ENCODE results near the gene LAMB1. TPM values are rescaled to one million over a fixed set of nuclear protein-coding genes. Genes with fewer than 3 reads are reported as not detected.
A peak's percentile ranks its signal among the peaks of the same experiment; 100 is the strongest.

LAMB1 gene
- polyA plus RNA-seq, 10 donors = 446 to 768 (median 508) TPM

GRCh38 chr7:108000875-108001763 lies 1.8 kb downstream of the LAMB1 start:
- peak in 2 of 3 donors; percentile 44 to 82 for DNase-seq

DNA sequence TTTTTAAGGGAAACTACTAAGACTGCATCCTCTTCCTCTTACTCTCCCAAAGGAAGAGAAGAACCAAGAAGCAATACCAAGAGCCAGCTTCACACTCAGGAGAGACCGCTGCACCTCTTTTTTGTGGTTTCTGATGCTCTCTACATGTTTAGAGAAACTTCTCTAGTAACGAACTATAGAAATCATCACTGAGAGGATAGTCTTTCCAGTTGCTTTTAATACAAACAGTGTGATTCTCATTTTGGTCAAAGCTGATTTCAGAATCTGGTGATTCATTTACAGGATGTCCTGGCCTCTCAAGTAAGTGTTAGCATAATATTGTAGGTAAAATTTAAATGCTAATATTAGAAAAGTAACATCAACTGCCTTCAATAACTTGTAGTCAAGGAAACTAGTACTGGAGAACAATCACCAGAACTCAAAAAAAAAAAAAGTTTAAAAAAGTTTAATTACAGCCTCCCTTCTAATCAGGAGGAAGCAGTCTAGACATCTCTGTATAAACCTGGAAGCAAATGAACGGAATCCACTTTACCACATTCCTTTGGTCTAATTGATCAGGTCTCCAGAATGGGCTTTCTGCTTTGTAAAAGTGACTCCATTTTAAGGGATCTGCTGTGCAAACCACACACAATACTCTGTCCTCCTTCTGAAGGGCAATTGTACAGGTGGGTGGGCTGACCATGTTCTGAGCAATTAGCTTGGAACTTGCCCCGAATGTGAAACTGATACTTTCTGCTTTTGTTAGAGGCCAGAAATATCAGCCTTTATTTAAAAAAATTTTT lies 3.0 kb downstream of the LAMB1 start:
- DNase-seq = no peak

DNA sequence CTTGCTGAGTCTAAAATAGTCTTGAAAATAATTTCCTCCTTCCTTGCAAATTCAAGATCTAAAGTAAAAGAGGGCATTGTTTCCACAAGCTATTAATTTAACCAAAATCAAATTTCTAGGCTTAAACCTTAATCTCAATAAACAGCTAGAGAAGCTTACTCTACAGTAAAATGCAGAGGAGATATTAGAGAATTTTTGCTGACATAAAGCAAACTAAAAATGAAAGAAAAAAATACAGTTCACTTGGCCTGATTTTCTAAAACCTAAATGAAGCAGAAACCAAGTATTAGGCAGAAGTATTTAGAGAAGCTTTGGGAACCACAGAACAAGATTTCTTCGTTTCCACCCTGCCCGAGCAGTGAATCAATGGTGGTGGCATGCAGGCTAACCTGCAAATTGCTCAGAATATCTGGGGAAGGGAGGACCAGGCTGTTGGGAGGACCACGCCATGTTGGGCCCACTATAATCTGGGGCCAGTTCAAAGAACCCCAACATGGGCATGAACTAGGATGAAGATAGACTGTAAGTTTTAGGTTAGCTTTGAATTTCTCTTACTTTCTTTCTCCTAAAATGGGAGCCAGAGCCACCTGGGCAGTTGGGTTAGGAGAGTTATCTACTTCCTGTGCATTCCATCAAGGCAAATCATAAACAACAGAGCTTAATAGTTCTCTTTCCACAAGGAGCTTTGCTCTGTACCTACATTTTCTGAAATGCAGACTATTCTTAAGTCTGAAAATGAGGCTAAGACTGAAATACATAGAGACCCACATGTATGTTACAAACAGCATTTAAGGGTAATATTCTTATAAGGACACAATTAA lies 4.1 kb downstream of the LAMB1 start:
- no peak for DNase-seq

DNA sequence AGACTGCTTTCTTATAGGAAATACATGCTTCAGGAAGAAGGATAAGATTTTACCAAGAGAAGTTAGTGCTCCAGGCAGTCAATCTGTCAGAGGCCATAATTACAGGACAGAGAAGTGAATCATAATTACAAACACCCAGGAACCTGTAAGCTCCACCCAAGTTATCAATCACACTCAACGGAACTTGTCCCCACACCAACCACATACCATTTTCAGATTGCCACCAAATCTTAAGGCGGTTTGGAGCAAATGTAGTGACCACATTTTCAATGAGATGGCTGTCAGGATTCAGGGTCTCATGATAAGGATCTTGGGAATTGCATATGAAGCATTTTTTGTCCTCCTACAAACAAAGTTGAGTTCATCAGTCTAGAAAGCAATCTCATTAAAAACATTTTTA lies 4.8 kb downstream of the LAMB1 start:
- no peak for DNase-seq

GRCh38 chr7:107996072-107996882 lies 6.7 kb downstream of the LAMB1 start:
- peak in 1 of 3 donors; percentile 49 for DNase-seq

GRCh38 chr7:107995184-107996071 lies 7.5 kb downstream of the LAMB1 start:
- DNase-seq = peak; percentile 88 to 96 (median 91)

- DNase-seq = peak in 2 of 3 donors; percentile 55 to 86
Measured at GRCh38 chr7:107994421-107995030, 8.4 kb downstream of the LAMB1 start.

DNA sequence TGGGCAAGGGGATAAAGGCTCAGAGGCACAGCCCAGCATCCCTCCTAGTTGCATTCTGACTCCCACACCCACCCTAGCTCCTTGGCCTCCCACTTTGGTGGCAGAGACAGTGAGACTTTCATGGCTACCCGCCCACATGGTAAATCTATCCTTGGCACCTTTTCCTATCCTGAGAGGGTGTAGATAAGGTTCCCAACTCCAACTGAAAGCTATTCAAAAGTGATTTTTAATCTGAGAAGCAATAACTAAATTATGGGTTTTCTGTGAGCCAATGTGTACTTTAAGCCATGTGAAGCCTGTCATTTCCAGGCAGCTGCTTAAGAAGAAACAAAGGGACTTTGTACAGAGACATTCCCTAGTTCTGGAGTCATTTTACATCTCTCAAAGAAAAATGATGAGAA lies 9.1 kb downstream of the LAMB1 start:
- peak in 2 of 3 donors; percentile 61 to 77 for DNase-seq

DNA sequence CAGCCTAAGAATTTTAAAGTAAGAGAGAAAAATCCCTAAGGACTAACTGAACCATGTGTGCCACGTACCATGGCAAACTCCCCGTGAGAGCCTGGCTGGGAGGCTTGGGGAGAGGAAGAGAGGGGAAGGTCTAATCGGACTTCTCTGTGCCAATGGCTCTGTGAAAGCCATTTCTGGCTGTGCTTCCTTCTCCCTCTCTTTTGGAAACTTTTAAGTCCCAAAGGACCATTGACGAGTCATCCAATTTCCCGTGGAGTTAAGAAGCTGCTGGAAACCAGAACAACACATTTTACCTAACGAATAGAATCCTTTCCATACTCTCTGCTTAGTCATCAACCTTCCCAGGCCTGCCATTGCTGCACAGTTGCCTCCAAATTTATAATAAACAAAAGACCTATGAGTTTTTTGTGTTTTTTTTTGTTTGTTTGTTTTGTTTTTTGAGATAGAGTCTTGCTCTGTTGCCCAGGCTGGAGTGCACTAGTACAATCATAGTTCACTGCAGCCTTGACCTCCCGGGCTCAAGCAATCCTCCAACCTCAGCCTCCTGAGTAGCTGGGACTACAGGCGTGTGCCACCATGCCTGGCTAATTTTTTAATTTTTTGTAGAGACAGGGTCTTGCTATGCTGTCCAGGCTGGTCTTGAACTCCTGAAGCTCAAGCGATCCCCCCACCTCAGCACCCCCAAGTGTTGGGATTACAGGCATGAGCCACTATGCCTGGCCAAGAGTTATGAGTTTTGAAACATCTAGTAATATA lies 13.2 kb downstream of the LAMB1 start:
- DNase-seq = peak in 2 of 3 donors; percentile 78 to 80

- DNase-seq = peak; percentile 84 to 97 (median 92)
Measured at GRCh38 chr7:107982918-107983389, 20.0 kb downstream of the LAMB1 start.

- DNase-seq = peak in 1 of 3 donors; percentile 83
Measured at GRCh38 chr7:107982042-107982840, 20.7 kb downstream of the LAMB1 start.

GRCh38 chr7:107981466-107981865 lies 21.5 kb downstream of the LAMB1 start:
- no peak for DNase-seq

DNA sequence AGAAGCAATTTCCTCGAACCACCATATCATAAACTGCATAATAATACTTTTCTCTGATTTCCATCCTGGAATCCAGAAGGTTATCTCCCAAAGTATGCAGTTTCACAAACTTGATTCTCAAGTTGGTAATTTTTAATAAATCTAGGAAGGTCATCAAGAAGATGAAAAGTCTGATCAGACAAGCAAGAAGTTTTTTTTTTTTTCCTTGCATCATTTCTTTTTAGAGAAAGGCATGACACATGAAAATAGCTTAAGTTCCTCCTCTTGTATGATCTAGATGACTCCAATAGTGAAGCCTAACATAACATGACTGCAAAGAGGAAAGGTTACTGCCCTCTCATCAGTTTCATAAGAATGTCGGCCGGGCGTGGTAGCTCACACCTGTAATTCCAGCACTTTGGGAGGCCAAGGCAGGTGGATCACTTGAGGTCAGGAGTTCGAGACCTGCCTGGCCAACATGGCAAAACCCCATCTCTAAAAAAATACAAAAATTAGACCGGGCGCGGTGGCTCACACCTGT lies 22.2 kb downstream of the LAMB1 start:
- no peak for DNase-seq

- DNase-seq = no peak
Measured at GRCh38 chr7:107980171-107980570, 22.8 kb downstream of the LAMB1 start.

- no peak for DNase-seq
Measured at GRCh38 chr7:107978815-107979408, 24.0 kb downstream of the LAMB1 start.

DNA sequence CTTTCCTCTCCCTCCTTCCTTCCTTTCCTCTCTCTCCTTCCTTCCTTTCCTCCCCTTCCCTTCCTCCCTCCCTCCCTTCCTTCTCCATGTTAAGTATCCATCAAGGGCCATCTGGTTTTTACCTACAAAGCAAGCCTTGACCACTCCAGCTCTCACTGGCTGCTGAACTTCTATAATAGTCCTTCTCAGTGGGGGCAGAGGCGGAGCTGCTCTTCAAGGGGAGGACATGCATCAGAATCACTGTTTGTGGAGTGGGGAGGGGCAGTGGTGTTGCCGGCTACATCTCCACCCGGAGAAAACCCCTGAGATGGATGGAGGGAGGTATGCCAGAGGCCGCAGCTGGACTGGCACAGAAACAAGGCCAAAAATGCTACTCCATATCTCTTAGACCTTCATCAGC lies 25.9 kb downstream of the LAMB1 start:
- DNase-seq = no peak

- no peak for DNase-seq
Measured at GRCh38 chr7:107976620-107977019, 26.3 kb downstream of the LAMB1 start.

All from muscle of back (tissue), 11 donors.